Left lobe of liver (tissue), 2 donors: ENCODE data around the gene OR6K2. TPM values are rescaled to one million over a fixed set of nuclear protein-coding genes. Genes with fewer than 3 reads are reported as not detected.

Experiments used
- ATAC-seq: fragments of 200-7000 bp; cut with Tn5 transposase; one replicate; pipeline ENCODE4 v1.9.1; 2020; ENCODE audit warnings: mild to moderate bottlenecking, moderate library complexity
- DNase-seq: peaks from one replicate; pipeline ENCODE4 v3.0.0-alpha.2; 2020; ENCODE audit warnings: low spot score
- total RNA-seq: library from RNA; stranded (reverse); gene quantifications from one replicate; pipeline ENCODE4 v1.2.1, GENCODE V29; 2021
- donor health status: DM: no; HTN: no; CAD: no; lungs with moderate emphysema.
- donor health status: DM: no; HTN: yes; CAD: no.

The OR6K2 gene
- total RNA-seq, 1 donor from 2014 or later = not detected

DNA sequence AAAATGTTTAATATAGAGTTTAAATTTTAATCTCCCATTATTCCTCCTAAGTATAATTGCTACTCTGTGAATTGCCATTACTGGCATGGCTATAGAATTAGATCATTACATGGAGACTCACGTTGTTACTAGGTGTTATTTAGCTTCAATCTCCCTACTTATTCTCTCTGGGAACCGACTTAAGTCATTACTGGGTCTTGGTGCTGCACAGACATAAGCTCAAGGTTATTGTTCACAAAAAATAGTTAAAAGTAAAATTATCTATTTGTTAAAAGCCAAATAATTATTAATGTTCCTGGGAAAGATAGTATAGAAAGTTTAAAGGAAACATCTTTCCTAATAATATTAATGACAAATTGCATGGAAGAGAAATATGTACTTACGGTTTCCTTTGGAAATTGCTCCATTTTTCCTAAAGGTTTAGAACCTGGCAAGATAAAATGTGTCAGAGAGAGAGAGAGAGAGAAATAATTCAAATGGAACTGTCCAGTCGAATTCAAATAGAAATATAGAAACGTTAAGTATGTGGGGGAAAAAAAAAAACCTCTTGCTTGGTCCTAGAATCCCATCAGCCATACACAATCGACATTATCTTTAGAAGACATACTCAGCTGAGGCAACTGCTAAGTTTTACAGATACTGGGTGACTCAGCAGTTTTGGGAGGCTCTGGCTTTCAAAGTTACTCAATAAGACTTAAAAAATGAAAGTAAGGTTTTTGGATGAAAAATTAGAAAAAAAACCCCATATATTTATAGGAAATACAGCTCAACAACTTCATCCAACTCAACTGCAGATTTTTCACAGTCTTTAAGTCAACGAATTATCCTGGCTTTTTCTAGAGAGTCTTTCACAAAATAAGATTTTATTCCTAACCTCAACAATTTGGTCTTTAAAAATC, 14.1 kb downstream of the OR6K2 start, which contains the start of gene SPTA1:
Gene SPTA1 (minus strand): TSS at position 605 of the 899 bp plus-strand sequence. CDS start 198 bp downstream, at position 407.
- ATAC-seq (no peak), DNase-seq (no peak)

DNA sequence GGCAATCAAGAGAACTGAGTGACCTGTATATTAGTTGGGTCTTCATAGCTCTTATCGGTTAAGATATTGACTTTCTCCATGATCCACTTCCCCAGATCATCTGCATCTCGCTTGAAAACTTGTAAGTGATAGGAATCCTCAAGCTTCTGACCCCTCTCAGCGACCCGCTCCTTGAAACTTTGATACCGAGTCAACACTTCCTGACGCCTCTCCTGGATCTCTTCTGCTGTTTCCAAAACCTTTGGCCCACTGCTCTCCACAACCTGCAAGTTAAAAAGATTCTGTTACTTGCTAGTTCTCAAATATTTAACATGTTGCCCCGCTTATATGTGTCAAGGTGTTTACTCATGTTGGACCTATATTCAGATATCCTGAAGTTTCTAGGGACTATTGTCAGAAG, 15.4 kb downstream of the OR6K2 start:
- ATAC-seq = no peak
- DNase-seq = no peak

DNA sequence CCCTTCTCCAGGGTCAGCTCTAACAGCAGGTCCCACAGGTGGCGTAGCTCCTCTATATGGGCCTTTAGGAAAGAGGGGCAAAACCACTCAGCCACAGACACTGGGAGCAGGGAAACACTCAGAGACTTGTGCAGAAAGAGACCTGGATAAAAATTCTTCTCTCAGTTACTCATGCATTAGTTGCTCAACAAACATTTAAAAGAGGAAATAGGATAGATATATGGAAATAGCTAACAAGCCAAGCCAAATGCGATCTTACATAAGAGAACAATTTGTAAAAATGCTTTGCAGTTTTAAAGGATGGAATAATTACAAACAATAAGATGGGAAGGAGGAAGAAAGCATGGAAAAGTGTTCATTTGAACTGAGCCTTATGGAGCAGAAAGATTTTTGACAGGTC, 18.8 kb downstream of the OR6K2 start:
- no peak for DNase-seq

DNA sequence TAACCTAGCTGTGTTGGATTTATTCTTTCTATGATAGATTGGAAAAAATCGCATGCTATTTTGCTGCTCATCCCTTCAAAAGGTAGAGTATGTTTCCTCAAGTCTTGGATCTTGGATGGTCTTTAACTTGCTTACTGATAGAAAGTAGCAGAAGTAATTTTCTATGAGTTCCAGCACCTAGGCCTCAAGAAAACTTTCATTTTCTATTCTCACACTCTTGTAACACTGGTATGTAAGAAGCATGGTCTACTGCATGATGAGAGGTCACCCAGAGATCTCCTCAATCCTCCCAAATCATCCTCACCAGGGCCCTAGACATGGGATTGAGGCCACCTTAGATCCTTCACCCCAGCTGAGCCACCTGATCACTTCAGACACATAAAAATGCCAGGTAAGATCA, 21.2 kb downstream of the OR6K2 start:
- no peak for DNase-seq
- ATAC-seq = no peak

More for the DNA sequence above, 18.8 kb downstream of the OR6K2 start:
- ATAC-seq = no peak

DNA sequence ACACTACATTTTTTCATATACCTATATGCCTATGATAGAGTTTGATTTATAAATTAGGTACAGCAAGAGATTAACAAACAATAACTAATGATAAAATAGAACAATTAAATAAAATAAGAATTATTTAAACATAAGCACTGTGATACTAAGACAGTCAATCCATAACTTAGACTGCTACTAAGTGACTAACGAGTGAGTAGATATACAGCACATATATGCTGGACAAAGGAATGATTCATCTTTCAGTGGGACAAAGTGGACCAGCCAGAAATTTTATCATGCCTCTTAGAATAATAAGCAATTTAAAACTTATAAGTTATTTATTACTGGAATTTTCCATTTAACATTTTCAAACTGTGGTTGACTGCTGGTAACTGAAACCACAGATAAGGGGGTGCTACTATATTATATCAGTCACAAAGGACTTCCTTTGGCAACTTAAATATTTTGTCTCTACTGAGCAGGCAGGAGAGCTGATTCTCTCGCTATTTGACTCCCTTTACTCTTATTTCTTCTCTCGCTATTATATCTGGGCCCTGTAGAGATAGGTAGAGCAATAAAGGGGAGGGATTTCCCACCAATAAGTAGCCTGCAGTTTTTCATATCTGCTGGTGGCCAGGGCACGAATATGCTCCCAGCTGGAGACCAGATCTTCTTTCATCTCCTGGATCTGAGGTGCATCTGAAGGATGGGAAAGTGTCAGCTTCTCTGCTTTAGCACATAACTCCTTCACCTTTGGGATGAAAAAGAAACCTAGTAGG, 24.7 kb downstream of the OR6K2 start:
- DNase-seq (no peak), ATAC-seq (no peak)

DNA sequence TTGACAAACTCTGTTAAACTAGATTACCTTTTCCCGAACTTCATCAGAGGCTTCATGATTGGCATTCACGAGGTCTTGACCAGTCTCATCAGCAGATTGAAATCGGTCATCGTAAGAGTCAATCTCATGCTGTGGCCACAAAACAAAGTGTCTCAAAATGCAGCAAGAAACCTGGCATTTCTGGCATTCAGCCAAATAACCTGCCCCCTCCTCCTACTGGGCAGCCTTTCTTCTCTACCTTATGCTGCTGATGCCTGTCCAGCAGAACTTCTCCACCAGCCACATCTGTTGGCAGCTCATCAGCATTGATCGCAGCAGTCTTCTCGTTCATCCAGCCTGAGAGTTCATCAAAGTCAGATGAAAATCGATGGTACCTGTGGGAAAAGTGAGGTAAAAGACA, 26.1 kb downstream of the OR6K2 start:
- ATAC-seq (no peak), DNase-seq (no peak)

DNA sequence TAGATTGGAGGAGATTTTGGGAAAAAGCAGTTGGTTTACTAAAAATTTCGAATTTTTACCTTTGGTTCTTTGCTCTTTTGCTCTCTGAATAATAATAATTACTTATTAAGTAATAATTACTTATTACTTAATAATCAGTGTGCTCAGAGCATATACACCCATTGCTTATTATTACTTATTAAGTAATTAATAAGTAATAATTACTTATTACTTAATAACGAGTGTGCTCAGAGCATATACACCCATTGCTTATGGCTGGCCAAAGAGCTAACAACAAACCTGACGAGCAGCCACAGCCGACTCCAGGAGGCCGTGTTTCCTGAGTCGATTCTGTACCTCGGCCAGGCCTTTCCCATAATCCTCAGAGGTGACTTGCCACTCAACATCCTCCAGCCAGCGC, 34.4 kb downstream of the OR6K2 start:
- DNase-seq (no peak), ATAC-seq (no peak)

DNA sequence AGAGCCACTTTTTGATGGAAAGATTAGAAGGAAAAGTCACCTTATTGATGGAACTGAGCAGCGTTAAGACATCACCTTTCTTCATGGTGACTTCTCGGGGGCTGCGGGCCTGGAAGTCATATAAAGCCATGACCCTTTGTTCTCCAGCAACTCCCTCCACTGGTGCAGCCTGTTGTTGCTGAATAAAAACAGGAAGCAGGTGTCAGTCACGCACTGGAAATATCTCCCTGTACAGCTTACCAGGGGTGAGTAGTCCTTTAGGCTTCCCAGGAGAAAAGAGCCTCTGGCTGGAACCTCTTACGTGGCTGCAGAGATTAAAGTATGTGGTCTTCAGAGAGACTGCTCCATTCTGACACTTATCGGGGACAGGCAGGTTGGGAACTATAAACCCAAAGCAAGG, 45.9 kb downstream of the OR6K2 start:
- no peak for DNase-seq

DNA sequence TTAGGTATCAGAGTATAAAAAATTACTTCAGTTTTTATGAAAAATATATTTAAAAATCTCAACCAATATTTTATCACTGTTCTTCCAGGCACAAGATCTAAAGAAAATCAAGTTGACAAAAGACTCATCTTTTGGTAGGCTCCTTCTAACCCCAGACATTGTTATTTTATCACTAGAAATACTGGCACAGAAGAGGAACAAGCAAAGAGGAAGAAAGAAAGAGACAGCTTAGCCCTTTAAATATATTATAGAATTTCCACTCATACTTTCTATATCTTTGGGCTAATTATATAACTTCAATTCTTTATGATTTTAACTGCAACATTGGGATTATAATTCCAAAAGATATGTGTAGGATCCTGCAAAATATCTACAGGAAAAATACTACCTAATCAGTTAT, 46.4 kb downstream of the OR6K2 start:
- ATAC-seq = no peak

More for the DNA sequence above, 45.9 kb downstream of the OR6K2 start:
- no peak for ATAC-seq

DNA sequence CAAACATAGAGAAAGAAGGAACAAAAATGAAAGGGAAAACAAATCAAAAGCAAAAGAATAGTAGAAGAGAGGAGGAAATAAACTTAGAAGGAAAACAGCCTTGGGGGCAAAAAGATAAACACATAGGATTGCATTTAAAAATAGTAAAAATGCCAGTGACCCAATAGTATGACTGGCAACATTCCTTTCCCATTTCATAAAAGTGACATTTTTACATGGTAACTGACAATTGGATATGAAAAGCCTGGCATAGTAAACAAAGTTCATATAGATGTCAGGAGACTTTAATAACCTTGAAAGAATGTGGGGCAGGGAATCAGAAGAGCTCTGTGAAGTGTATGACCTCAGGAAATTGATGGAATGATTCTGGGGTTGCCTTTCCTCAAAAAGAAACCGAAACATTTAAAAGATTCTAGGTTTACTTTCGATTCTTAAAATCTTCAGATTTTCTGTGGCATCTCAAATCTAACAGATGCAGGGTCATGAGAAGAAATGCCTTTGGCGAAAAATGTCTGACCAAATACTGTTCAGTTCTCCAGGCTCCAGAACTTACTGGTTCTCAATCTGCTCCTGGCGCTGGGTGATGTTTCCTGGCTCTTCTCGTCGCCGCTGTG, 47.6 kb downstream of the OR6K2 start:
- no peak for ATAC-seq

More for the DNA sequence above, 46.4 kb downstream of the OR6K2 start:
- DNase-seq = no peak

More for the DNA sequence above, 47.6 kb downstream of the OR6K2 start:
- no peak for DNase-seq

Other genes starting within 250 kb of the OR6K2 start
- not detected for gene OR10K1, start 238.8 kb downstream of the OR6K2 start, total RNA-seq
- gene OR10R2, start 228.4 kb downstream of the OR6K2 start, total RNA-seq = not detected
- not detected for gene OR6Y1, start 146.2 kb downstream of the OR6K2 start, total RNA-seq
- not detected for gene OR6P1, start 130.1 kb downstream of the OR6K2 start, total RNA-seq
- gene OR10X1, start 120.8 kb downstream of the OR6K2 start, total RNA-seq = not detected
- not detected for gene OR10Z1, start 95.4 kb downstream of the OR6K2 start, total RNA-seq
- 0.88 TPM for gene SPTA1, start 13.9 kb downstream of the OR6K2 start, total RNA-seq
- gene OR6K3, start 20.1 kb upstream of the OR6K2 start, total RNA-seq = not detected
- not detected for gene OR6K6, start 54.1 kb upstream of the OR6K2 start, total RNA-seq
- gene OR6N1, start 71.5 kb upstream of the OR6K2 start, total RNA-seq = not detected
- gene OR6N2, start 80.6 kb upstream of the OR6K2 start, total RNA-seq = not detected
- 0.53 TPM for gene MNDA, start 130.7 kb upstream of the OR6K2 start, total RNA-seq
- 0.18 TPM for gene PYHIN1, start 230.9 kb upstream of the OR6K2 start, total RNA-seq